GM13976 (cell line): ENCODE data around the gene UBXN1.
A peak's percentile ranks its signal among the peaks of the same experiment; 100 is the strongest.
"Not testable (repeated sequence)": the region's sequence is repeated elsewhere in the genome, so short reads cannot be mapped to it uniquely, and the experiment has no call there.

ENCODE experiments used
- DNase-seq: peaks from one replicate; pipeline ENCODE4 v3.0.0; 2012; ENCODE audit warnings: low spot score
- CTCF ChIP-seq: IDR thresholded peaks from 2 replicates; pipeline ENCODE4 v1.5.1; 2012; ENCODE audit warnings: borderline replicate concordance, mild to moderate bottlenecking; ENCODE audit not compliant: insufficient read depth; ENCODE audit errors: extremely low read depth, missing control alignments, control extremely low read depth
- in situ Hi-C: fragments of 300-500 bp; cut with MboI; formaldehyde crosslinking; loops from one replicate; pipeline ENCODE4 v1.12.0; 2022; ENCODE audit warnings: low sequenced_read_pairs, mixed read lengths, inconsistent platforms; ENCODE audit not compliant: unreplicated experiment

Gene UBXN1

GRCh38 chr11:62705413-62705812 is 26.5 kb upstream of the UBXN1 start:
- in situ Hi-C loops: no loop called here
- no peak for TF ChIP-seq CTCF
- DNase-seq: no peak

DNA sequence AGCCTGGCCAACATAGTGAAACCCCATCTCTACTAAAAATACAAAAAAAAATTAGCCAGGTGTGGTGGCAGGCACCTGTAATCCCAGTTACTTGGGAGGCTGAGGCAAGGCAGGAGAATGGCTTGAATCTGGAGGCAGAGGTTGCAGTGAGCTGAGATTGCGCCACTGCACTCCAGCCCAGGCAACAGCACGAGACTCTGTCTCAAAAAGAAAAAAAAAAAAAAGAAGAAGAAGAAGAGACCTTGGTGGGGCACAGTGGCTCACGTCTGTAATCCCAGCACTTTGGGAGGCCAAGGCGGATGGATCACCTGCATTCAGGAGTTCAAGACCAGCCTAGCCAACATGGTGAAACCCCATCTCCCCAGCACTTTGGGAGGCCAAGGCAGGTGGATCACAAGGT is 25.0 kb upstream of the UBXN1 start:
- DNase-seq: not testable (repeated sequence)

DNA sequence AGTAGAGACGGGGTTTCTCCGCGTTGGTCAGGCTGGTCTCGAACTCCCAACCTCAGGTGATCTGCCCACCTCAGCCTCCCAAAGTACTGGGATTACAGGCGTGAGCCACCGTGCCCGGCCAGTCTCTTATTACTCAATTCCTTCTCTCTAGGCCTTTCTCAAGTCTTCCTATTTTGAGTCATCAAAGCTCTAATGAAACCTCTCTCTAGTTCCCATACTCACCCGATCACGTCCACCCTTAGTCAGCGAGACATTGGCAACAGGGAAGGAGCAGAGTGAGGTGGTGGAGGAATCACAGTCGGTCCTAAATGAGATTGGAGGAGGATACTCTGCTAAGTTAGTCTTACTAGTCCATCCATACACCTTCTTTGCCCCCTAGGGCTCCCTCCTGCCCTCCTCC is 23.4 kb upstream of the UBXN1 start:
- no peak for DNase-seq
- in situ Hi-C loops: no loop called here
- TF ChIP-seq CTCF: no peak

More for the DNA sequence above, 25.0 kb upstream of the UBXN1 start:
- in situ Hi-C loops: not testable (repeated sequence)

- DNase-seq: peak; percentile 84
- peak; percentile 88 for TF ChIP-seq CTCF
- in situ Hi-C loops: loop anchor here (10.0 kb wide), 1 partner anchor 290 kb away; no protein-coding TSS in a partner anchor
Observed at GRCh38 chr11:62694455-62695167, 15.7 kb upstream of the UBXN1 start.

DNA sequence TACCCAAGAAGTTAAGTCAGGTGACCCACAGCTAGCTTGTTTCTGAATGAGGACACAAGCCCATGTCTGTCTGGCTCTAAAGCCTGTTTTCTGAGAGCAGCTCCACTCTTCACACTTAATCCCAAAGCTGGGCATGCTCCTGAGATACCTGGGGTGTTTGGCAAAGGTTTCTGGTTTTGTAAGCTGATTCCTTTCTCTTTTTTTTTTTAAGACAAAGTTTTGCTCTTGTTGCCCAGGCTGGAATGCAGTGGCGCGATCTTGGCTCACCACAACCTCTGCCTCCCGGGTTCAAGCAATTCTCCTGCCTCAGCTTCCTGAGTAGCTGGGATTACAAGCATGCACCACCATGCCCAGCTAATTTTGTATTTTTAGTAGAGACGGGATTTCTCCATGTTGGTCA is 14.8 kb upstream of the UBXN1 start:
- DNase-seq: not testable (repeated sequence)
- in situ Hi-C loops: loop anchor here (10.0 kb wide), 1 partner anchor 289 kb away; no protein-coding TSS in a partner anchor

GRCh38 chr11:62689421-62690183 is 10.7 kb upstream of the UBXN1 start, which contains the start of gene LRRN4CL:
Gene LRRN4CL, minus strand, starts transcription at chr11:62689530. Its CDS starts 1,022 bp downstream, at chr11:62688508.
- no peak for TF ChIP-seq CTCF
- in situ Hi-C loops: loop anchor here (10.0 kb wide), 1 partner anchor 285 kb away; no protein-coding TSS in a partner anchor
- DNase-seq: no peak

DNA sequence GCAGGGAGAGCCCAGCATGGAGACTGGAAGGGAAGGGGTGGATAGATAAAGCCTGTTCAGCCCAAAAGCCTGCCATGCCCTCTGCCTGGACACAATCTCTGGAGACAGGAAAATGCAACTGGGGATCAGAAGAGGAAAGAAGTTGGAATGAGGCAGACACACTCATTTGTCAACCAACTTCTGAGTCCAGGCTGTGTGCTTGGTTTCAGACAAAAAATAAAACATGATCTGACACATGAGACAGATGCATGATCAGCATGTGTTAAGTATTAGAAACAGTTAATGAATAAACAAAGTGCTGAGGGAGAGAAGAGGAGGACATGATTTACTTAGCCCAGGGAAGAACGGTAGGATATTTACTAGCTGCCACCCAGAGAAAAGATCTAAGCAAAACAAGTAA is 9.6 kb upstream of the UBXN1 start:
- in situ Hi-C loops: no loop called here
- no peak for DNase-seq
- no peak for TF ChIP-seq CTCF
